ENCODE data around the gene DGKG.

Gene DGKG

GRCh38 chr3:186286114-186286513, 75.9 kb downstream of the DGKG start:
- no peak for TF ChIP-seq CTCF (IDR thresholded peaks at IDR 0.05; ENCODE audit: low read depth, low read length)
- no peak for DNase-seq
- peaks cover 2% of the 10 kb centered on the region for H3K27me3 ChIP-seq (ENCODE audit: insufficient read depth, low read depth, severe bottlenecking)

GRCh38 chr3:186284661-186285060, 77.4 kb downstream of the DGKG start:
- Histone ChIP-seq H3K27ac (no peak overlapping the region), H3K36me3 (no peaks in the 10 kb centered on the region), H3K9me3 (ENCODE audit: severe bottlenecking) (no peaks in the 10 kb centered on the region), H3K4me3 (ENCODE audit: low read depth, low read length) (no peak overlapping the region), H3K27me3 (ENCODE audit: insufficient read depth, low read depth, severe bottlenecking) (peaks cover 5% of the 10 kb centered on the region)
- TF ChIP-seq CTCF (IDR thresholded peaks at IDR 0.05; ENCODE audit: low read depth, low read length), result no peak
- no peak for DNase-seq

More at GRCh38 chr3:186286114-186286513, 75.9 kb downstream of the DGKG start:
- no peak overlapping the region for H3K27ac ChIP-seq
- H3K9me3 ChIP-seq (ENCODE audit: severe bottlenecking), result no peaks in the 10 kb centered on the region
- H3K4me3 ChIP-seq (ENCODE audit: low read depth, low read length), result no peak overlapping the region
- H3K36me3 ChIP-seq, result no peaks in the 10 kb centered on the region

GRCh38 chr3:186284349-186284652, 77.7 kb downstream of the DGKG start:
- no peak for TF ChIP-seq CTCF (IDR thresholded peaks at IDR 0.05; ENCODE audit: low read depth, low read length)
- H3K36me3 ChIP-seq, result no peaks in the 10 kb centered on the region
- no peaks in the 10 kb centered on the region for H3K9me3 ChIP-seq (ENCODE audit: severe bottlenecking)
- peaks cover 5% of the 10 kb centered on the region for H3K27me3 ChIP-seq (ENCODE audit: insufficient read depth, low read depth, severe bottlenecking)
- DNase-seq, result no peak
- H3K27ac ChIP-seq, result no peak overlapping the region
- no peak overlapping the region for H3K4me3 ChIP-seq (ENCODE audit: low read depth, low read length)

- Histone ChIP-seq H3K27ac (no peak overlapping the region), H3K36me3 (no peaks in the 10 kb centered on the region), H3K4me3 (ENCODE audit: low read depth, low read length) (no peak overlapping the region), H3K27me3 (ENCODE audit: insufficient read depth, low read depth, severe bottlenecking) (peaks cover 5% of the 10 kb centered on the region), H3K9me3 (ENCODE audit: severe bottlenecking) (no peaks in the 10 kb centered on the region)
- no peak for DNase-seq
- no peak for TF ChIP-seq CTCF (IDR thresholded peaks at IDR 0.05; ENCODE audit: low read depth, low read length)
Observed at GRCh38 chr3:186283651-186284348, 78.2 kb downstream of the DGKG start.

GRCh38 chr3:186283096-186283495, 78.9 kb downstream of the DGKG start:
- Histone ChIP-seq H3K27me3 (ENCODE audit: insufficient read depth, low read depth, severe bottlenecking) (peaks cover 5% of the 10 kb centered on the region), H3K4me3 (ENCODE audit: low read depth, low read length) (no peak overlapping the region), H3K36me3 (no peaks in the 10 kb centered on the region), H3K27ac (no peak overlapping the region), H3K9me3 (ENCODE audit: severe bottlenecking) (no peaks in the 10 kb centered on the region)
- TF ChIP-seq CTCF (IDR thresholded peaks at IDR 0.05; ENCODE audit: low read depth, low read length), result no peak
- DNase-seq, result no peak

GRCh38 chr3:186281176-186281575, 80.9 kb downstream of the DGKG start:
- H3K9me3 ChIP-seq (ENCODE audit: severe bottlenecking), result no peaks in the 10 kb centered on the region
- no peak for TF ChIP-seq CTCF (IDR thresholded peaks at IDR 0.05; ENCODE audit: low read depth, low read length)
- H3K27me3 ChIP-seq (ENCODE audit: insufficient read depth, low read depth, severe bottlenecking), result peaks cover 5% of the 10 kb centered on the region
- DNase-seq, result no peak
- no peaks in the 10 kb centered on the region for H3K36me3 ChIP-seq
- H3K27ac ChIP-seq, result no peak overlapping the region
- no peak overlapping the region for H3K4me3 ChIP-seq (ENCODE audit: low read depth, low read length)
